Activated naive CD4-positive, alpha-beta T cell treated with anti-CD3 and anti-CD28 coated beads, Interleukin-2, amount 50 U/mL, for 24 hours (primary cell): ENCODE measurements around the gene SHMT1.
"Not testable (repeated sequence)": the region's sequence is repeated elsewhere in the genome, so short reads cannot be mapped to it uniquely, and the experiment has no call there.

Experiments used
- H3K27ac Mint-ChIP-seq: one replicate; pipeline ENCODE4 v1.8.0; 2021; ENCODE audit warnings: mild to moderate bottlenecking, mixed read lengths
- H3K27me3 Mint-ChIP-seq: one replicate; pipeline ENCODE4 v1.8.0; 2021; ENCODE audit warnings: mixed read lengths
- H3K36me3 Mint-ChIP-seq: one replicate; pipeline ENCODE4 v1.8.0; 2021; ENCODE audit warnings: mixed read lengths
- H3K4me1 Mint-ChIP-seq: one replicate; pipeline ENCODE4 v1.8.0; 2021; ENCODE audit warnings: mixed read lengths
- H3K4me3 Mint-ChIP-seq: one replicate; pipeline ENCODE4 v1.8.0; 2021; ENCODE audit warnings: mild to moderate bottlenecking, mixed read lengths
- H3K9me3 Mint-ChIP-seq: one replicate; pipeline ENCODE4 v1.8.0; 2021; ENCODE audit warnings: mixed read lengths

Gene SHMT1

DNA sequence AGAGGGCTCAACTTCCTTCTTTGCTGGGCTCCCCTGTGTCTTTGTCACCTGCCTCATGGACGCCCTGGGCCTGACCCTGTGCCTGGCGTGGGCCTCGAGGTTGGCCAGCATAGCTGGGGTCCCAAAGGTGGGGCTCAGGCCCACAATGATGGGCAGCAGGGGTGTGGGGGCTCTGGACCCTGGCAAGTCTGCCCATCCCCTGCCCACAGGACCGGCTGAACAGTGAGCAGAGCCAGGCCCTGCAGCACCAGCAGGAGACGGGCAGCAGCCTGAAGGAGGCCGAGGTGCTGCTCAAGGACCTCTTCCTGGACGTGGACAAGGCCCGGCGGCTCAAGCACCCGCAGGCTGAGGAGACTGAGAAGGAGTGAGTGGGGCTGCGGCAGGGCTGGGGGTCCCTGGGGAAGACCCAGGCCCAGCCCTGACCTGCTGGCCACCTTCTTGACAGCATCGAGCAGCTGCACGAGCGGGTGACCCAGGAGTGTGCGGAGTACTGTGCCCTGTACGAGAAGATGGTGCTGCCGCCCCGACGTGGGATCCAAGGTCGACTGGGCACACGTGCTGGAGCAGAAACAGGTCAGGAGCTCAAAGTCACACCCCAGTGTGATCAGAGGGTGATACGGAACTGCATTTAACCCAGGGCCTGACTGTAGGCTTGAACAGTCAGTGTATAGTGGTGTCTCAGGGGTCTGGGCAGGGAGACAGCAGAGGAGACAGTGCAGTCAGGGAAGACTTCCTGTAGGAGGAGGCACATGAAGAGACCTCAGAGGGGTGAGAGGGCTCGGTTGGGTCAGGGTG, 18.0 kb upstream of the SHMT1 start:
- Mint-ChIP-seq H3K27me3 (peaks cover 3% of the 10 kb centered on the region), H3K4me3 (peak overlapping the region; percentile 33), H3K27ac (peak overlapping the region; percentile 41), H3K36me3 (no peaks in the 10 kb centered on the region), H3K9me3 (no peaks in the 10 kb centered on the region), H3K4me1 (peaks cover 6% of the 10 kb centered on the region)

DNA sequence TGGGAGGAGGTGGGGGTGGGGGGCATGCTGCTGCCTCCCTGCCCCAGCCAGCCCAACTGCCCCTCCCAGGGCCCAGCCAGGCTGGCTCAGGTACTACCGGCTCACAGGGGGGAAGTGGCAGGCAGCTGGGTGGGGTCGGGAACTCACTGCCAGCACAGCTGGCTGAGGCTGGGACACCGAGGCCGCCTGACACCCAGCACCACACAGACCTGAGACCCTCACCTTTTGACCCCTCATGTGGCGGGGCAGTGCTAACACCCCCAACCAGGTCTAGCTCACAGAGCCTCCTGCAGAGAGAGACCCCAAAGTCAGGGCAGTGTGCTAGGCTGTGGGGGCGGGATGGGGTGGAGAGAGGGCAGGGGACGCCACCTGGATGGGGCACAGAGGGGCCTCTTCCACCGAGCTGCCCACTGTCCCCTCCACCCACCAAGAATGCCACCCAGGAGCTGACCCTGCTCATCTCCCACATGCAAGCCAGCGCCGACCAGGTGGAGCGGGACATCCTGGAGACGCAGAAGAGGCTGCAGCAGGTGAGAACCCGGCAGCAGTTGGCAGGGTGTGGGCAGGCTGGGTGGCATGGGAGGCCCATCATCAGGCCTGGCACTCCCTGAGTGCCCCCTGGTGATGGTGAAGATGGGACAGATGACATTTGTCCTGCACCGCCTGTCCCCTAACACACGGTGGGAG, 17.3 kb upstream of the SHMT1 start:
- H3K4me3 Mint-ChIP-seq, result no peak overlapping the region

DNA sequence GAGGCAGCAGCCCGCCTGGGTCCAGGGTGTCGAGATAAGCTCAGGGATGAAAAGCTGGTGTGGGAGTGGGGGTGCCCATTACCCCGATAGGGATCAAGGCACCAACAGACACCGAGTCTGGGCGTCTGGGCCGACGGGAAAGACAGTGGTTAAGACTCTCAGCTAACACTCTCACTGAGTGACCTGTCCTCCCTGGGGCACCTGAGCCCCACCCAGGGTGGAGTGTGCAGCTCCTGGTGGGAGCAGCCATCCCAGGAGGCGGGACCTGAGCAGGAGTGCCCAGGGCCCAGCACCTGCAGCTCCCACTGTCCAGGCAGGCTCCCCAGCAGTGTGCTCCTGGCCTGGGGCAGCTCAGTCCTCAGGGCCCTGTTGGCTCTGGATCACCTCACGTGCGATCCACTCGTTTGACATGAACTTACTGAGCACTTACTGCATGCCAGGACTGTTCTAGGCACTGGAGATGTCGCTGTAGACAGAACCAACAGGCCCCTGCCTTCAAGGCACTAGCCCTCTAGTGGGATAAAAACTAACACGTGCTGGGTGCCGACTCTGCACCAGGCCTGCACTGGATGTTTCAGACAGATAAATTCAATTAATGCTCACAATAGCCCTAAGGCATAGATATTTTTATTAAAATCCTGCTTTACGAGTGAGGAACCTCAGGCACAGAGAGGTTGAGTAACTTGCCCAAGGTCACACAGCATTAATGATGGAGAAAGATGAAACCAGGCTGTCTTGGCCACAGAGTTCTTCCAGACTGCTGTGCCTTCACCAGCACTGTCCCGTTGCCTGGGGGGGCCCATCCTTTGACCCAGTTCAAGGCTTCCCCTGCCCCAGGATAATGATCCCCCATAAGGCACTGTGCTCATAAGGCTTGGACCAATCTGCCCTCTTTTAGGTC, 16.1 kb upstream of the SHMT1 start:
- H3K4me1 Mint-ChIP-seq, result peaks cover 6% of the 10 kb centered on the region
- no peak overlapping the region for H3K27ac Mint-ChIP-seq
- H3K9me3 Mint-ChIP-seq, result no peaks in the 10 kb centered on the region
- peaks cover 3% of the 10 kb centered on the region for H3K27me3 Mint-ChIP-seq
- no peaks in the 10 kb centered on the region for H3K36me3 Mint-ChIP-seq
- no peak overlapping the region for H3K4me3 Mint-ChIP-seq

More for the DNA sequence above, 17.3 kb upstream of the SHMT1 start:
- Mint-ChIP-seq H3K27me3 (peaks cover 3% of the 10 kb centered on the region), H3K36me3 (no peaks in the 10 kb centered on the region), H3K27ac (no peak overlapping the region), H3K4me1 (peaks cover 6% of the 10 kb centered on the region), H3K9me3 (no peaks in the 10 kb centered on the region)

DNA sequence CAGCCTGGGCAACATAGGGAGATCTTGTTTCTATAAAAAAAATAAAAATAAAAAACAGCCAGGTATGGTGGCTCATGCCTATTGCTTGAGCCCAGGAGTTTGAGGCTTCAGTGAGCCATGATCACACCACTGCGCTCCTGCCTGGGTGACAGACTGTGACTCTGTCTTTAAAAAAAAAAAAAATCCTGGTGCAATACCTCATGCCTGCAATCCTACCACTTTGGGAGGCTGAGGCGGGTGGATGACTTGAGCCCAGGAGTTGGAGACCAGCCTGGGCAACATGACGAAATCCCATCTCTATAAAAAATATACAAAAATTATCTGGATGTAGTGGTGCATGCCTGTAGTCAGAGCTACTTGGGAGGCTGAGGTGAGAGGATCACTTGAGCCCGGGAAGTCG, 15.3 kb upstream of the SHMT1 start:
- H3K4me3 Mint-ChIP-seq, H3K9me3 Mint-ChIP-seq, H3K27ac Mint-ChIP-seq, H3K27me3 Mint-ChIP-seq, H3K36me3 Mint-ChIP-seq, H3K4me1 Mint-ChIP-seq: not testable (repeated sequence)

DNA sequence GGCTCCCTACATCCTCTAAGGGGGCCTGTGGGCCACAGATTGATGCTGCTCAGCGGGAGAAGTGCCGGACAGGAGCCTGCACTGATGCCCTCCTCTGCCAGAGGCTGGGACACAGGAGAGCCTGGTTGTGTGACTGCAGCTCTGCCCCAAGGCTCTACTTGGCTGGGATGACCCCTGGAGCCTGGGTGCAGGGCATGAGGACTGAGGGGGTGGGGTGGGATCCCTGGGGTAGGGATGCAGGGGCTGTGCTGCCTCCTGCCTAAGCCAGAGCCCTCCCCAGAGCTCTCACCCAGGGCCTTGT, 14.8 kb upstream of the SHMT1 start:
- H3K4me1 Mint-ChIP-seq, result peaks cover 6% of the 10 kb centered on the region
- H3K9me3 Mint-ChIP-seq, result no peaks in the 10 kb centered on the region

DNA sequence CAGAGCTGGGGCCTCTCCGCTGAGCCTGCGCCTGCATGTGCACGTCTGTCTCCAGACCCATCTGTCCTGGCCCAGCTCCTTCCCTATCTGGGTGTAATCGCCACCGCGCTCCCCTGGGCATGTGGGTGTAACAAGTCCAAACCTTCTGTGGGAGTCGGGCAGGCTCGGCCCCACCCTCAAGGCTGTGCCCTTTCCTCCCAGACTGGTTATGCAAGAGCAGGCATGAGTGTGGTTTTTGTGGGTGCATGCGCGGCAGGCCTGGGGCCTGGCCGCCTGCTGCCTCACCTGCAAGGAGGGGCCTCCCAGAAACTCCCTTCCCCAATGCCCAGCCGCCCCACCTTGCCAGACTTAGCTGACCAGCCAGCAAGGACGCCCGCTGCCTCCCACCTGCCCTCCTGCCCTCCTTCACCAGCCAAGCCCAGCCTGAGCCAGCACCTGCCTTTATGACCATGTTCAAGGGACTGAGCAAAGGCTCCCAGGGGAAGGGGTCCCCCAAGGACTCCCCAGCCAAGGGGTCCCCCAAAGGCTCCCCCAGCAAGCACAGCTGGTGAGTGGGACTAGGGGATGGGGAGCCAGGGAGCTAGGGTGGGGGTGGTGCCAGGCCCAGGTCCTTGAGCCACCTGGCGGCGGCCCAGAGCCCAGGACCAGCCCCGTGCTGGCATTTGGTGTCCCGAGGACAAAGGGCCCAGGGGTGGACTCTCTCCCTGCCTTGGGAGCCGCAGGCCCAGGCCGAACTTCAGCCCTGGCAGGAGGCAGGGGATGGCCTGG, 14.3 kb upstream of the SHMT1 start, which contains the start of gene EVPLL:
Gene EVPLL (plus strand): TSS at position 342 of the 768 bp plus-strand sequence. CDS start 3,160 bp downstream, outside the sequence.
- Mint-ChIP-seq H3K4me3 (no peak within 1 kb of the TSS), H3K36me3 (no peaks in the 10 kb centered on the region), H3K4me1 (peaks cover 6% of the 10 kb centered on the region), H3K27ac (no peak within 1 kb of the TSS), H3K27me3 (peaks cover 3% of the 10 kb centered on the region), H3K9me3 (no peaks in the 10 kb centered on the region)

More for the DNA sequence above, 14.8 kb upstream of the SHMT1 start:
- H3K4me3 Mint-ChIP-seq, result no peak overlapping the region
- no peaks in the 10 kb centered on the region for H3K36me3 Mint-ChIP-seq
- peaks cover 3% of the 10 kb centered on the region for H3K27me3 Mint-ChIP-seq
- no peak overlapping the region for H3K27ac Mint-ChIP-seq

DNA sequence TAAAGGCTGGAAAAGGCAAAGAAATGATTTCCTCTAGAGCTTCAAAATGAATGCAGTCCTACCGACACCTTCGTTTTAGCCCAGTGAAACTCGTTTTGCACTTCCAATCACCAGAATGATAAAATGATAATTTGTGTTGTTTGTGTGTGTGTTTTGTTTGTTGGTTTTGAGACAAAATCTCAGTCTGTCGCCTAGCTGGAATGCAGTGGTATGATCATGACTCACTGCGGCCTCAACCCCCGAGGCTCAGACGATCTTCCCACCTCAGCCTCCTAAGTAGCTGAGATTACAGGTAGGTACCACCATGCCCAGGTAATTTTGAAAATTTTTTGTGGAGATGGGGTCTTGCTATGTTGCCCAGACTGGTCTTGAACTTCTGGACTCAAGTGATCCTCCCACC, 10.9 kb upstream of the SHMT1 start:
- peaks cover 1% of the 10 kb centered on the region for H3K27me3 Mint-ChIP-seq
- no peaks in the 10 kb centered on the region for H3K9me3 Mint-ChIP-seq
- H3K4me3 Mint-ChIP-seq, result no peak overlapping the region
- H3K4me1 Mint-ChIP-seq, result no peaks in the 10 kb centered on the region
- no peak overlapping the region for H3K27ac Mint-ChIP-seq
- no peaks in the 10 kb centered on the region for H3K36me3 Mint-ChIP-seq

DNA sequence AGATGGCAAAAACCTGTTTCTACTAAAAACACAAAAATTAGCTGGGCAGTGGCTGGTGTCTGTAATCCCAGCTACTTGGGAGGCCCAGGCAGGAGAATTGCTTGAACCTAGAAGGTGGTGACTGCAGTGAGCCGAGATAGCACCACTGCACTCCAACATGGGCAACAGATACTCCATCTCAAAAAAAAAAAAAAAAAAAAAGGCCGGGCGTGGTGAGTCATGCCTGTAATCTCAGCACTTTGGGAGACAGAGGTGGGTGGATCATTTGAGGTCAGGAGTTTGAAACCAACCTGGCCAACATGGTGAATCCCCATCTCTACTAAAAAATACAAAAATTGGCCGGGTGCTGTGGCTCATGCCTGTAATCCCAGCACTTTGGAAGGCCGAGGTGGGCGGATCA, 9.8 kb upstream of the SHMT1 start:
- not testable (repeated sequence) for H3K4me3 Mint-ChIP-seq, H3K27ac Mint-ChIP-seq, H3K4me1 Mint-ChIP-seq, H3K36me3 Mint-ChIP-seq, H3K27me3 Mint-ChIP-seq, H3K9me3 Mint-ChIP-seq

DNA sequence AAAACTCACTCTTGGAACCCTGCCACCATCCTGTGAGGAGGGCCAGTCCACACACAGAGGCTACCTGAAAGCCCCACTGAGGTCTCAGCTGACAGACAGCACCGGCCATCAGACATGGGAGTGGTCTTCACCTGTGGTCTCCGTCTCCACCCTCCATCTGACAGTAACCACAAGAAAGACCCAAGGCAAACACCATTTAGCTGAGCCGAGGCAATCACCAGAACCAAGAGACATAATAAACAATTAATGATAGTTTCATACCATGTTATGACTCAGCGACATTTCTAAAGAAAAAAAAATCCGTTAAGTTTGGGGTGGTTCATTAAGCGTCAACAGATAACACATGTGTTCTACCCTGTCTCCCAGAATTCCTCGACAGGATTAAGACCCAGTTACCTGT, 8.1 kb upstream of the SHMT1 start:
- Mint-ChIP-seq H3K27ac (no peak overlapping the region), H3K9me3 (no peaks in the 10 kb centered on the region), H3K36me3 (no peaks in the 10 kb centered on the region)

DNA sequence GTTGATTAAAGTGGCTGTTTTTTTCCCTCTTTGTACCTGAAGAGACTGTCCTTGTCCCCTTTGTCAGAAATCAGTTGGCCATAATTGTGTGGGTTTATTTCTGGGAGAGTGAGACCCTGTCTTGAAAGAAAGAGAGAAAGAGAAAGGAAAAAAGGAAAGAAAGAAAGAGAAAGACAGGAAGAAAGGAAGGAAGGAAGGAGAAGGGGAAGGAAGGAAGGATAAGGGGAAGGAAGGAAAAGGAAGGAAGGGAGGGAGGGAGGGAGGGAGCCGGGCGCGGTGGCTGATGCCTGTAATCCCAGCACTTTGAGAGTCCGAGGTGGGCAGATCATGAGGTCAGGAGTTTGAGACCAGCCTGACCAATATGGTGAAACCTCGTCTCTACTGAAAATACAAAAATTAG, 7.4 kb upstream of the SHMT1 start:
- no peak overlapping the region for H3K27ac Mint-ChIP-seq
- H3K4me1 Mint-ChIP-seq, result no peaks in the 10 kb centered on the region
- no peaks in the 10 kb centered on the region for H3K9me3 Mint-ChIP-seq
- no peak overlapping the region for H3K4me3 Mint-ChIP-seq
- no peaks in the 10 kb centered on the region for H3K36me3 Mint-ChIP-seq
- H3K27me3 Mint-ChIP-seq, result peaks cover 1% of the 10 kb centered on the region

More for the DNA sequence above, 8.1 kb upstream of the SHMT1 start:
- Mint-ChIP-seq H3K4me1 (no peaks in the 10 kb centered on the region), H3K27me3 (peaks cover 1% of the 10 kb centered on the region), H3K4me3 (no peak overlapping the region)

DNA sequence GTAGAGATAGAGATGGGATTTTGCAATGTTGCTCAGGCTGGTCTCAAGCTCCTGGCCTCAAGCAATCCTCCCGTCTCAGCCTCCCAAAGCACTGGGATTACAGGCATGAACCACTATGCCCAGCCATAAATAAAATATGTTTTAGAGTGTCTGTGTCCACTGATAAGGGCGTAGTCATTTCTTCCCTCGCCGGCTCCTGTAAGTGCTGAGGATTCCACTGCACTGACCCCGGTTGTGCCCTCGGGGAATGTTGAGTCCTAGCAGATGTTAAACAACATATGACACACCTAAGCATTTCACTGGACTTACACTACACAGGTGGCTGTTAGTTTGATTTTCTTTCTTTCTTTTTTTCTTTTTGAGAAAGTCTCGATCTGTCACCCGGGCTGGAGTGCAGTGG, 5.6 kb upstream of the SHMT1 start:
- H3K27ac Mint-ChIP-seq, result no peak overlapping the region
- H3K9me3 Mint-ChIP-seq, result no peaks in the 10 kb centered on the region
- H3K4me1 Mint-ChIP-seq, result no peaks in the 10 kb centered on the region

DNA sequence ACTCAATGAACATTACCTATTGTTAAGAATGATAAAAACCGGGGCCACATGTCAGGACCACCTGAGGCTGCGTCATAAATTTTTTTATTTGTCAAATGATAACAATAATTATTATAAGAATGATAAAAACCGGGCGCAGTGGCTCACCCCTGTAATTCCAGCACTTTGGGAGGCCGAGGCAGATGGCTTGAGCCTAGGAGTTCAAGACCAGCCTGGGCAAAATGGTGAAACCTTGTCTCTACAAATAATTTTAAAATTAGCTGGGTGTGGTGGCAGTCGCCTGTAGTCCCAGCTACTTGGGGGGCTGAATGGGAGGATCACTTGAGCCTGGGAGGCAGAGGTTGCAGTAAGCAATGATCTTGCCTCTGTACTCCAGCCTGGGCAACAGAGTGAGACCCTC, 816 bp upstream of the SHMT1 start:
- no peak overlapping the region for H3K4me3 Mint-ChIP-seq
- H3K9me3 Mint-ChIP-seq, result no peaks in the 10 kb centered on the region
- H3K27me3 Mint-ChIP-seq, result no peaks in the 10 kb centered on the region
- H3K4me1 Mint-ChIP-seq, result peaks cover 13% of the 10 kb centered on the region
- H3K36me3 Mint-ChIP-seq, result no peaks in the 10 kb centered on the region
- H3K27ac Mint-ChIP-seq, result no peak overlapping the region

More for the DNA sequence above, 5.6 kb upstream of the SHMT1 start:
- H3K27me3 Mint-ChIP-seq, result peaks cover 1% of the 10 kb centered on the region
- no peak overlapping the region for H3K4me3 Mint-ChIP-seq
- H3K36me3 Mint-ChIP-seq, result no peaks in the 10 kb centered on the region

DNA sequence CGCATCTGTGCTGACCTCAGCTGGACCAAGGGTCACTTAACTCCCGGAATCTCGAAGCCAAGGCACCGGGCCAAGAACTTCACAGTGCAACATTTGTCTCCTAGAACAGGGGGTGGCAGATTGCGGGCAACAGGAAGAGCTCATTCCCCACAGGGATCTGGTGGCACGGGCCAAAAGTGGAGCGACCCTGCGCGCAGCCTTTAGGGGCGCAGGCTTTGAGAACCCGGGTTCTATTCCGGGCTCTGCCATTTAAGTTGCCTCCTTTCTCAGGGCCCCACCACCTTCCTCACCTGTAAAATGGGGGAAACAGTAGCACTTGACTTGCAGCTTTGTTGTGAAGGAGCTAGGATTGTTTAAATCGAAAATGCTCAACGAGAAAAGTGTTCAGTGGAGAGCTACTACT, 651 bp downstream of the SHMT1 start:
- Mint-ChIP-seq H3K27me3 (no peaks in the 10 kb centered on the region), H3K27ac (peak overlapping the region; percentile 46), H3K9me3 (no peaks in the 10 kb centered on the region), H3K4me3 (peak overlapping the region; percentile 93), H3K4me1 (peaks cover 13% of the 10 kb centered on the region), H3K36me3 (no peaks in the 10 kb centered on the region)

DNA sequence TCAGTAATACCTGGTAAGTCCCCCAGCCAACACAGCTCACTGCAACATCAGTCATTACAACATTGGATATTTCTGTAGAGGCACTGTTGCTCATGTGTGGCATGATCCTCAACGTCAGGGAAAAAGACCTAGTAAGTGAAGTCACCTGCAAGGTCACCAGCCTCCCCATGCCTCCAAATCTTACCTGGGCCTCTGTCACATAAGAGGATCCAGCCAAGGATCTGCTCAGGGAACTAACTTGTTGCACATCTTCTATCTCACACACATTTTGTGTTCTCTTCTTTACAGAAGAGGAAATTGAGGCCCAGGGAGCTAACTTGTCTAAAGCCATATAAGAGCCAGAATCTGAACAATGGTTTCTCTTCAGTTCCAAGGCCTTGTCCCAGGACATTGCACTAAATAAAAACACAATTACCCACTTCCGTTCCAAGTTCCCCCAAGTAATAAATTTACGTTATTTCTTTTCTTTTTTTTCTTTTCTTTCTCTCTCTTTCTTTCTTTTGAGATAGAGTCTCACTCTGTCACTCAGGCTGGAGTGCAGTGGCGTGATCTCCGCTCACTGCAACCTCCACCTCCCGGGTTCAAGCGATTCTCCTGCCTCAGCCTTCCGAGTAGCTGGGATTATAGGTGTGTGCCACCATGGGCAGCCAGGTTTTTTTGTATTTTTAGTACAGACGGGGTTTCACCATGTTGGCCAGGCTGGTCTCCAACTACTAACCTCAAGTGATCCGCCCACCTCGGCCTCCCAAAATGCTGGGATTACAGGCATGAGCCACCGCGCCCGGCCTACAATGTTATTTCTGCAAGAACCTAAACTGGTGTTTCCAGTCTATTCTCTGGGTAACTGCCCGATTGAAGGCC, 1.3 kb downstream of the SHMT1 start:
- Mint-ChIP-seq H3K4me1 (peaks cover 13% of the 10 kb centered on the region), H3K27ac (peak overlapping the region; percentile 46)

More for the DNA sequence above, 1.3 kb downstream of the SHMT1 start:
- peak overlapping the region; percentile 93 for H3K4me3 Mint-ChIP-seq
- H3K36me3 Mint-ChIP-seq, result no peaks in the 10 kb centered on the region
- H3K9me3 Mint-ChIP-seq, result no peaks in the 10 kb centered on the region
- no peaks in the 10 kb centered on the region for H3K27me3 Mint-ChIP-seq
